Thymus (tissue), 11 donors: ENCODE results near the gene SLC15A4. TPM values are rescaled to one million over a fixed set of nuclear protein-coding genes. Genes with fewer than 3 reads are reported as not detected.

Source experiments
- DNase-seq, 9 donors: peaks; one replicate each; pipeline ENCODE4 v3.0.0-alpha.2; 2013; ENCODE audit warnings: low spot score in 9 of 9, low read depth in 6 of 9, missing footprints in 1 of 9
- H3K27ac ChIP-seq, 2 donors: one replicate each; pipeline ENCODE4 v1.5.1; 2013; ENCODE audit warnings: control low read depth in 1 of 2, low read depth in 1 of 2, low read length in 1 of 2, mild to moderate bottlenecking in 1 of 2, moderate library complexity in 1 of 2
- H3K27me3 ChIP-seq, 2 donors: one replicate each; pipeline ENCODE4 v1.5.1; 2013; ENCODE audit warnings: low read length in 1 of 2; ENCODE audit not compliant: control insufficient read depth in 2 of 2, insufficient read depth in 1 of 2
- H3K36me3 ChIP-seq, 2 donors: one replicate each; pipeline ENCODE4 v1.5.1; 2013; ENCODE audit warnings: low read length in 1 of 2, mild to moderate bottlenecking in 1 of 2, moderate library complexity in 1 of 2; ENCODE audit not compliant: control insufficient read depth in 2 of 2, insufficient read depth in 2 of 2
- H3K4me1 ChIP-seq, 2 donors: one replicate each; pipeline ENCODE4 v1.5.1; 2013; ENCODE audit warnings: low read length in 2 of 2; ENCODE audit not compliant: control insufficient read depth in 2 of 2, insufficient read depth in 2 of 2
- H3K4me3 ChIP-seq, 2 donors: one replicate each; pipeline ENCODE4 v1.5.1; 2013; ENCODE audit warnings: low read length in 2 of 2, control low read depth in 1 of 2, mild to moderate bottlenecking in 1 of 2
- H3K9me3 ChIP-seq, 2 donors: one replicate each; pipeline ENCODE4 v1.5.1; 2013; ENCODE audit warnings: low read length in 1 of 2, mild to moderate bottlenecking in 1 of 2; ENCODE audit not compliant: control insufficient read depth in 2 of 2, insufficient read depth in 1 of 2
- WGBS: extraction: QIAGEN DNeasy Blood & Tissue Kit; methylation state at CpG from one replicate; pipeline ENCODE4 v1.1.7; 2013; 5-methylcytosine and 5-hydroxymethylcytosine counted together
- polyA plus RNA-seq: library from polyadenylated mRNA; stranded (reverse); fragments of 200-250 nt; gene quantifications from one replicate; pipeline ENCODE4 v1.2.3, GENCODE V29; 2013
- total RNA-seq: library from RNA; stranded (reverse); fragments of 120-200 nt; gene quantifications from one replicate; pipeline ENCODE4 v1.2.4, GENCODE V29; 2013
- donor health status: healthy.

Gene SLC15A4
- total and polyA plus RNA-seq, 2 donors, result 13.4 to 24.7 TPM

- WGBS, result 94% methylated on average over 13 of the region's 13 CpGs
- H3K4me3 ChIP-seq, result no peak overlapping the region
- no peak for DNase-seq
- no peak overlapping the region for H3K27ac ChIP-seq
- no peaks in the 10 kb centered on the region for H3K36me3 ChIP-seq
- peaks cover 0 to 1% of the 10 kb centered on the region in 2 donors for H3K9me3 ChIP-seq
- H3K4me1 ChIP-seq, result no peaks in the 10 kb centered on the region
- H3K27me3 ChIP-seq, result no peaks in the 10 kb centered on the region
These were observed 39.6 kb downstream of the SLC15A4 start for GRCh38 chr12:128784030-128784760.

- no peak overlapping the region for H3K4me3 ChIP-seq
These were observed 40.6 kb downstream of the SLC15A4 start for GRCh38 chr12:128783129-128783574.

DNA sequence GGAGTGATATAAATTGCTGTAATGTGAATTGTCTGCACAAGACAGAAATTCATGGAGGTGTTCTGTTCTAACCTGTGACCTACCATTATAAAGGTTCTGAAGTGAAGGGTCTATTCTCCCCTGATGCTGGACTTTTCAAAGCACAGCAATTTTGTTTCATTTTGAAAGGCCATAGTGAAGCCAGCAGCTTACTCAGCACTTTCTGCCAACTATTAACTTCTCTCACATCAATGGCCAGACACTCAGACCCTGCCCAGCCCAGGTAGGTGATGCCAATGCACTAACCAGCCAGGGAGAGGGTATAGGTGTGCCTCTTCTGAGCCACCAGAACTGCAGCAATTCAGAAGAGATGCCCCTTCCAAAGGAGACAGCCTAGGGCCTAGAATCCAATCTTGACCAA, 43.9 kb downstream of the SLC15A4 start:
- no peaks in the 10 kb centered on the region for H3K36me3 ChIP-seq
- H3K27ac ChIP-seq, result no peak overlapping the region
- no peaks in the 10 kb centered on the region for H3K4me1 ChIP-seq
- DNase-seq, result no peak
- peaks cover 0 to 1% of the 10 kb centered on the region in 2 donors for H3K9me3 ChIP-seq
- H3K4me3 ChIP-seq, result no peak overlapping the region
- H3K27me3 ChIP-seq, result no peaks in the 10 kb centered on the region

More at GRCh38 chr12:128783129-128783574, 40.6 kb downstream of the SLC15A4 start:
- H3K27me3 ChIP-seq, result no peaks in the 10 kb centered on the region
- no peak overlapping the region for H3K27ac ChIP-seq
- H3K4me1 ChIP-seq, result no peaks in the 10 kb centered on the region
- WGBS, result 52% methylated on average over 8 of the region's 8 CpGs
- no peak for DNase-seq
- H3K9me3 ChIP-seq, result peaks cover 0 to 1% of the 10 kb centered on the region in 2 donors
- H3K36me3 ChIP-seq, result no peaks in the 10 kb centered on the region

- 98% methylated on average over 10 of the region's 10 CpGs for WGBS
- H3K27me3 ChIP-seq, result peaks cover 2 to 4% of the 10 kb centered on the region in 2 donors
- no peak for DNase-seq
- H3K36me3 ChIP-seq, result no peaks in the 10 kb centered on the region
- no peak overlapping the region for H3K4me3 ChIP-seq
- no peaks in the 10 kb centered on the region for H3K9me3 ChIP-seq
- H3K27ac ChIP-seq, result no peak overlapping the region
- no peaks in the 10 kb centered on the region for H3K4me1 ChIP-seq
These were observed 51.5 kb downstream of the SLC15A4 start for GRCh38 chr12:128772249-128772648.

DNA sequence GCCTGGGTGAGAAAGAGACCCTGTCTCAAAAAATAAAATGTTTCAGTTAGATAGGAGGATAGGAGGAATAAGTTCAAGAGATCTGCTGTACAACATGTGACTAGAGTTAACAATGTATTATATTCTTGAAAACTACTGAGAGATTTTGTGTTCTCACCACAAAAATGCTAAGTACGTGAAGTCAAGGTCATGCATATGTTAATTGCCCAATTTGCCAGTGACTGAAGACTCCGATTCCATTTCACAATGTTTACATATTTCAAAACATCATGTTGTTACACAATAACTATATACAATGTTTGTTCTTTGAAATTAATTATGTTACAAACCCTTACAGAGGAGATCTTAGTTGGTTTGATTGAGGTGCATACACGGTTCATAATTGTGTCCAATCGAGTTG, 52.1 kb downstream of the SLC15A4 start:
- WGBS, result 96% methylated on average over 4 of the region's 4 CpGs
- no peaks in the 10 kb centered on the region for H3K36me3 ChIP-seq
- H3K4me1 ChIP-seq, result no peaks in the 10 kb centered on the region
- H3K9me3 ChIP-seq, result no peaks in the 10 kb centered on the region
- no peak for DNase-seq
- H3K4me3 ChIP-seq, result no peak overlapping the region
- H3K27me3 ChIP-seq, result peaks cover 2 to 5% of the 10 kb centered on the region in 2 donors
- no peak overlapping the region for H3K27ac ChIP-seq

DNA sequence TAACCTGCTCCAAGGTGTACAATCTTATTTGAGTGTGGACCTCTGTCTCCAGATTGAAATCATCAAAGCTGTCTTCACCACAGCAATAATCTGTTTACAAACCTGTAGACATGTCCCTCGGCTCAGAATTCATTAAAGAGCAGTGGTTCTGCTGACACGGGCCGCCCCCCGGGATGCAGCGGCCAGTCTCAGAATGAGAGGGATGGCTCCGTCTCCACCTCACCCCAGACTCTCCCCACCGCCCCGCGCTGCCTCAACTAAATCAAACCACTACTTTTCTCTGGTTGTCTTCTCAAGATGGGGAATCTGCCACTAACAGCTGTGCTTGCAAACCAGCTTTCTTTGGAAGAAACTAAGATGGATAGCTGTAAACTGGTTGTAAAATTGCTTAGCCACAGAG, 56.2 kb downstream of the SLC15A4 start:
- Histone ChIP-seq H3K9me3 (no peaks in the 10 kb centered on the region), H3K36me3 (no peaks in the 10 kb centered on the region), H3K27ac (no peak overlapping the region), H3K4me3 (no peak overlapping the region), H3K4me1 (peaks cover 0 to 3% of the 10 kb centered on the region in 2 donors), H3K27me3 (peaks cover 2 to 7% of the 10 kb centered on the region in 2 donors)
- no peak for DNase-seq
- 66% methylated on average over 9 of the region's 9 CpGs for WGBS

DNA sequence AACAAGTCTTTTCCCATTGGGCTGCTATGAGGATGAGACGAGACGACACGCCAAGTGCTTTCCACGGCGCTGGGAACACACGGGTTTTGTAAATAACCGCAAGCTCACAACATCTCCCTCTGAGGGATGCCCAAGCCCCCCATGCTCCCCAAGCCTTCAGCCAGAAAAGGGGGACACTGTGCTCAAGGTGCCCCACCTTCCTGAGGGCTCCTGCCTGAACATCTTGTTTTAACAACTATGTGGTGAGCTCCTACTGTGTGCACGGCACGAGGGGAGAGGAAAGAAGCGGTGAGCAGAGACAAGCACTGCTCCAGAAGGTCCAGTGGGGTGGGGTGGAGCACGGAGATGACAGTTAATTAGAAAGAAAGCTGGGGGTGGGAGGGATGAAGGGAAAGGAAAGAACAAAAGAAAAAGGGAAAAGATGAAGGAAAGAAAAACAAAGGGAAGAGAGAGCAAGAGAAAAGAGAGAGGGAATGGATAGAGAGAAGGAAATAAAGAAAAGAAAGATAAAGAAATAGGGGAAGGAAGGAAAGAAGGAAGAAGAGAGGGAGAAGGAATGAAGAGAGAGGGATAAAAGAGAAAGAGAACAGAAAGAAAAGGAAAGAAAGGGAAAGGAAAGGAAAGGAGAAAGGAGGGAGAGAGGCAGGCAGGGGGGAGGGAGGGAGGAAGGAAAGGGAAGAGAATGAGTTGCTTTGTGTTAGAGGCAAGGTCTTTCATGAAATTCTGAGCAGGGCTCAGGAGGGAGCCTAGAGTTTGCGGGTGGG, 56.8 kb downstream of the SLC15A4 start:
- H3K4me3 ChIP-seq, result no peak overlapping the region
- WGBS, result 77% methylated on average over 12 of the region's 12 CpGs

GRCh38 chr12:128763395-128763794, 60.4 kb downstream of the SLC15A4 start:
- H3K36me3 ChIP-seq, result no peaks in the 10 kb centered on the region
- DNase-seq, result no peak
- 91% methylated on average over 9 of the region's 9 CpGs for WGBS
- H3K4me3 ChIP-seq, result no peak overlapping the region
- peaks cover 2 to 7% of the 10 kb centered on the region in 2 donors for H3K27me3 ChIP-seq
- H3K4me1 ChIP-seq, result peaks cover 0 to 3% of the 10 kb centered on the region in 2 donors
- no peak overlapping the region for H3K27ac ChIP-seq
- H3K9me3 ChIP-seq, result no peaks in the 10 kb centered on the region

More for the DNA sequence above, 56.8 kb downstream of the SLC15A4 start:
- Histone ChIP-seq H3K9me3 (no peaks in the 10 kb centered on the region), H3K27ac (no peak overlapping the region), H3K36me3 (no peaks in the 10 kb centered on the region), H3K4me1 (peaks cover 0 to 3% of the 10 kb centered on the region in 2 donors), H3K27me3 (peaks cover 2 to 7% of the 10 kb centered on the region in 2 donors)
- no peak for DNase-seq

GRCh38 chr12:128761379-128761790, 62.4 kb downstream of the SLC15A4 start:
- 73% methylated on average over 4 of the region's 4 CpGs for WGBS
- Histone ChIP-seq H3K27ac (no peak overlapping the region), H3K36me3 (no peaks in the 10 kb centered on the region)

More at GRCh38 chr12:128761379-128761790, 62.4 kb downstream of the SLC15A4 start:
- Histone ChIP-seq H3K27me3 (no peaks in the 10 kb centered on the region), H3K9me3 (no peaks in the 10 kb centered on the region), H3K4me3 (no peak overlapping the region), H3K4me1 (peaks cover 0 to 3% of the 10 kb centered on the region in 2 donors)
- no peak for DNase-seq
